ENCODE measurements around the gene C9.

The C9 gene

GRCh38 chr5:39362646-39363045 lies 1.6 kb downstream of the C9 start:
- DNase-seq, result no peak
- Histone ChIP-seq H3K9me3 (no peaks in the 10 kb centered on the region), H3K4me3 (no peak overlapping the region), H3K27ac (no peak overlapping the region), H3K4me1 (no peaks in the 10 kb centered on the region), H3K36me3 (no peaks in the 10 kb centered on the region), H3K27me3 (no peaks in the 10 kb centered on the region)
- intact Hi-C loops (cut with DNase I; ENCODE audit: low total_unique reads), result no loop called here
- TF ChIP-seq, protein P1, sequence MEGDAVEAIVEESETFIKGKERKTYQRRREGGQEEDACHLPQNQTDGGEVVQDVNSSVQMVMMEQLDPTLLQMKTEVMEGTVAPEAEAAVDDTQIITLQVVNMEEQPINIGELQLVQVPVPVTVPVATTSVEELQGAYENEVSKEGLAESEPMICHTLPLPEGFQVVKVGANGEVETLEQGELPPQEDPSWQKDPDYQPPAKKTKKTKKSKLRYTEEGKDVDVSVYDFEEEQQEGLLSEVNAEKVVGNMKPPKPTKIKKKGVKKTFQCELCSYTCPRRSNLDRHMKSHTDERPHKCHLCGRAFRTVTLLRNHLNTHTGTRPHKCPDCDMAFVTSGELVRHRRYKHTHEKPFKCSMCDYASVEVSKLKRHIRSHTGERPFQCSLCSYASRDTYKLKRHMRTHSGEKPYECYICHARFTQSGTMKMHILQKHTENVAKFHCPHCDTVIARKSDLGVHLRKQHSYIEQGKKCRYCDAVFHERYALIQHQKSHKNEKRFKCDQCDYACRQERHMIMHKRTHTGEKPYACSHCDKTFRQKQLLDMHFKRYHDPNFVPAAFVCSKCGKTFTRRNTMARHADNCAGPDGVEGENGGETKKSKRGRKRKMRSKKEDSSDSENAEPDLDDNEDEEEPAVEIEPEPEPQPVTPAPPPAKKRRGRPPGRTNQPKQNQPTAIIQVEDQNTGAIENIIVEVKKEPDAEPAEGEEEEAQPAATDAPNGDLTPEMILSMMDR (IDR thresholded peaks at IDR 0.05), result no peak

DNA sequence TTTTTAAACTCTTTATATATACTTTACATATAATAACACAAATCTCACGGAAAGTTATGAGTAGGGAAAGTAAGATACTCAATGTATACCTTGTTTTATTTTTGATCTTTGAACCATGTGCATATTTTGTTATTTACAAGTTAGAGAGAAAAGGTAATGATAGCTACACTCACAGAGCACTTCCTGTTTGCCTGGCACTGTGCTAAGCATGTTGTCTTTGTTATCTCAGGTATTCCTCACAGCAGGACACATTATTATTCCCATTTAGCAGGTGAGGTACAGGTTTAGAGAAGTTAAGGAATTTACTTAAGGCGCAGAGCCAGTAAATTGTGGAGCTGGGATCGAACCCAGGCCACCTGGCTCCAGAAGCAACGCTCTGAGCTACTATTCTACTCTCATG lies 3.0 kb downstream of the C9 start:
- H3K27me3 ChIP-seq, result no peaks in the 10 kb centered on the region
- intact Hi-C loops (cut with DNase I; ENCODE audit: low total_unique reads), result no loop called here
- TF ChIP-seq, protein P1 (IDR thresholded peaks at IDR 0.05), result no peak
- no peak overlapping the region for H3K4me3 ChIP-seq
- no peaks in the 10 kb centered on the region for H3K9me3 ChIP-seq
- no peak overlapping the region for H3K27ac ChIP-seq
- no peaks in the 10 kb centered on the region for H3K36me3 ChIP-seq
- no peak for DNase-seq
- H3K4me1 ChIP-seq, result no peaks in the 10 kb centered on the region

GRCh38 chr5:39360471-39361111 lies 3.7 kb downstream of the C9 start:
- TF ChIP-seq, protein P1 (IDR thresholded peaks at IDR 0.05), result no peak
- Histone ChIP-seq H3K4me1 (no peaks in the 10 kb centered on the region), H3K36me3 (no peaks in the 10 kb centered on the region), H3K9me3 (no peaks in the 10 kb centered on the region), H3K27me3 (no peaks in the 10 kb centered on the region), H3K4me3 (no peak overlapping the region), H3K27ac (no peak overlapping the region)
- intact Hi-C loops (cut with DNase I; ENCODE audit: low total_unique reads), result no loop called here
- DNase-seq, result no peak

GRCh38 chr5:39356263-39356662 lies 8.0 kb downstream of the C9 start:
- peaks cover 0 to under 1% (median 0%) of the 10 kb centered on the region in 3 donors for H3K9me3 ChIP-seq
- TF ChIP-seq, protein P1 (IDR thresholded peaks at IDR 0.05), result no peak
- no peaks in the 10 kb centered on the region for H3K27me3 ChIP-seq
- no peaks in the 10 kb centered on the region for H3K36me3 ChIP-seq
- intact Hi-C loops (cut with DNase I; ENCODE audit: low total_unique reads), result no loop called here
- DNase-seq, result no peak
- no peak overlapping the region for H3K27ac ChIP-seq
- no peak overlapping the region for H3K4me3 ChIP-seq
- no peaks in the 10 kb centered on the region for H3K4me1 ChIP-seq

GRCh38 chr5:39355324-39355723 lies 9.0 kb downstream of the C9 start:
- intact Hi-C loops (cut with DNase I; ENCODE audit: low total_unique reads), result no loop called here
- Histone ChIP-seq H3K36me3 (no peaks in the 10 kb centered on the region), H3K27ac (no peak overlapping the region), H3K4me1 (no peaks in the 10 kb centered on the region), H3K4me3 (no peak overlapping the region), H3K27me3 (no peaks in the 10 kb centered on the region), H3K9me3 (peaks cover 0 to 8% (median 0%) of the 10 kb centered on the region in 3 donors)
- TF ChIP-seq, protein P1 (IDR thresholded peaks at IDR 0.05), result no peak
- DNase-seq, result no peak

Data from tibial artery (tissue), 4 donors.